ENCODE results near the gene ALDH16A1. TPM values are rescaled to one million over a fixed set of nuclear protein-coding genes. Genes with fewer than 3 reads are reported as not detected.

Gene ALDH16A1
- total and polyA plus RNA-seq, 2 of the 4 experiments (the other 2 are of a cell fraction): 10.4 to 12.9 TPM

- no peak for TF ChIP-seq BHLHE40 (IDR thresholded peaks at IDR 0.05; ENCODE audit: low read depth, low read length)
- TF ChIP-seq RFX5 (IDR thresholded peaks at IDR 0.05; ENCODE audit: low read depth, low read length): no peak
- DNase-seq (no peak), ATAC-seq (ENCODE audit: low read depth) (no peak)
Measured at GRCh38 chr19:49419173-49419572, 33.9 kb upstream of the ALDH16A1 start.

More at GRCh38 chr19:49419173-49419572, 33.9 kb upstream of the ALDH16A1 start:
- no TSS peak for BruUV-seq (replicated peaks)
- Histone ChIP-seq H3K27me3 (ENCODE audit: control insufficient read depth, insufficient read depth, low read length) (peaks cover 86% of the 10 kb centered on the region), H2BK5ac (ENCODE audit: low read depth, low read length, poor library complexity, severe bottlenecking) (no peak overlapping the region), H3K9ac (ENCODE audit: low read depth, low read length) (no peak overlapping the region), H3K23ac (ENCODE audit: low read depth, low read length) (no peak overlapping the region), H3K4me3 (ENCODE audit: insufficient read depth, low read depth, low read length) (no peak overlapping the region), H3K4me2 (ENCODE audit: low read depth, low read length) (no peak overlapping the region), H3K4me1 (ENCODE audit: control insufficient read depth, insufficient read depth, low read length) (peaks cover 2% of the 10 kb centered on the region; the same call in 1 of the 2 replicates), H2AK9ac (replicated peaks; ENCODE audit: low read depth, low read length, poor library complexity) (no peak overlapping the region), H2BK120ac (ENCODE audit: low read depth, low read length) (no peak overlapping the region), H3K9me3 (ENCODE audit: control insufficient read depth, insufficient read depth, low read length) (no peaks in the 10 kb centered on the region), H3K18ac (ENCODE audit: low read depth, low read length) (no peak overlapping the region), H2BK20ac (ENCODE audit: low read depth, low read length) (no peak overlapping the region), H3K36me3 (ENCODE audit: control insufficient read depth, insufficient read depth, low read length) (no peaks in the 10 kb centered on the region), H2BK15ac (ENCODE audit: low read depth, low read length) (no peak overlapping the region), H3K27ac (ENCODE audit: insufficient read depth, low read length) (no peak overlapping the region), H2AK5ac (ENCODE audit: low read depth, low read length) (no peak overlapping the region), H4K91ac (ENCODE audit: insufficient read depth, low read depth, low read length) (no peak overlapping the region), H3K56ac (ENCODE audit: extremely low read depth, insufficient read depth, low read length) (no peak overlapping the region), H3K9me1 (ENCODE audit: insufficient read depth, low read length) (no peaks in the 10 kb centered on the region), H2AFZ (replicated peaks; ENCODE audit: low read length, poor library complexity) (no peak overlapping the region), H4K20me1 (ENCODE audit: insufficient read depth, low read length) (no peaks in the 10 kb centered on the region), H4K8ac (ENCODE audit: low read depth in 2 of 2, low read length in 2 of 2) (no peak overlapping the region), H3K79me1 (ENCODE audit: low read depth in 1 of 2, low read length in 2 of 2) (no peaks in the 10 kb centered on the region), H4K5ac (ENCODE audit: low read depth, low read length) (no peak overlapping the region), H3K14ac (replicated peaks; ENCODE audit: low read depth, low read length) (no peak overlapping the region), H3K4ac (ENCODE audit: low read depth, low read length) (no peak overlapping the region)
- POLR2A ChIA-PET (ENCODE audit: unreplicated experiment): no interaction called here
- intact Hi-C loops (cut with micrococcal nuclease) (no loop called here), dilution Hi-C loops (cut with HindIII; ENCODE audit: low sequenced_read_pairs, unreplicated experiment) (no loop called here), in situ Hi-C loops (cut with MboI; ENCODE audit: low sequenced_read_pairs) (no loop called here)
- no CpG with 5 or more reads among the region's 2 CpGs for WGBS, 2 experiments (ENCODE audit: extremely low coverage in 2 of 2, insufficient read length in 1 of 2)
- CTCF ChIA-PET: interaction anchor here (0.5 kb wide), 1 partner anchor 13 kb away, joined by 3 read pairs; no protein-coding TSS in a partner anchor

Measured in IMR-90 (cell line).